ENCODE measurements around the gene ZNF654.
"Not testable (repeated sequence)": the region's sequence is repeated elsewhere in the genome, so short reads cannot be mapped to it uniquely, and the experiment has no call there.

- TF ChIP-seq POLR2AphosphoS5 (IDR thresholded peaks at IDR 0.05; ENCODE audit: low read depth, low read length); YY1 (IDR thresholded peaks at IDR 0.05; ENCODE audit: extremely low read depth, insufficient replicate concordance, low read depth, low read length); POLR2A (IDR thresholded peaks at IDR 0.05; ENCODE audit: borderline replicate concordance, extremely low read depth, insufficient read depth, insufficient read length); CTCF (IDR thresholded peaks at IDR 0.05 in 2 of 3, conservative IDR thresholded peaks at IDR 0.05 in 1 of 3; ENCODE audit: borderline replicate concordance in 1 of 3, insufficient read depth in 1 of 3, low read depth in 2 of 3, low read length in 2 of 3); CBX3 (IDR thresholded peaks at IDR 0.05; ENCODE audit: low read depth); ZFX (IDR thresholded peaks at IDR 0.05); EZH2 (IDR thresholded peaks at IDR 0.05); EZH2phosphoT487 (IDR thresholded peaks at IDR 0.05; ENCODE audit: borderline replicate concordance); MAX (IDR thresholded peaks at IDR 0.05): not testable (repeated sequence)
Observed at GRCh38 chr3:88015656-88016055, 43.4 kb upstream of the ZNF654 start.

All from HCT116 (cell line).